ENCODE results near the gene SKIDA1. TPM values are rescaled to one million over a fixed set of nuclear protein-coding genes. Genes with fewer than 3 reads are reported as not detected.
A peak's percentile ranks its signal among the peaks of the same experiment; 100 is the strongest.

The SKIDA1 gene
- total and polyA plus RNA-seq, 2 donors (not counting 1 experiment from before 2014, with no cell fraction given) = 0.28 to 0.50 TPM

GRCh38 chr10:21511095-21511570 lies 14.3 kb downstream of the SKIDA1 start:
- H3K36me3 ChIP-seq (ENCODE audit: control insufficient read depth, insufficient read depth, low read length) = no peaks in the 10 kb centered on the region
- DNase-seq (ENCODE audit: low read depth in 2 of 2) = no peak
- H4K20me1 ChIP-seq (ENCODE audit: control insufficient read depth, extremely low read depth, insufficient read depth, low read length) = no peaks in the 10 kb centered on the region
- H2AFZ ChIP-seq (ENCODE audit: low read length) = no peak overlapping the region
- peak overlapping the region in 1 of 4 experiments; percentile 25 for H3K4me3 ChIP-seq (replicated peaks in 1 of 4; ENCODE audit: control extremely low read depth in 1 of 4, insufficient read depth in 1 of 4, low read depth in 3 of 4, low read length in 4 of 4)
- H3K9me3 ChIP-seq (ENCODE audit: control insufficient read depth, insufficient read depth, low read depth, low read length) = no peaks in the 10 kb centered on the region
- no peaks in the 10 kb centered on the region for H3K79me2 ChIP-seq (ENCODE audit: control insufficient read depth, insufficient read depth, low read length)
- no peak overlapping the region for H3K9ac ChIP-seq (ENCODE audit: insufficient read depth, low read length)
- H3K4me1 ChIP-seq (ENCODE audit: control insufficient read depth, extremely low read depth, insufficient read depth, low read length) = no peaks in the 10 kb centered on the region
- no peak overlapping the region for H3K4me2 ChIP-seq (ENCODE audit: extremely low read depth, insufficient read depth, low read length)
- H3K27ac ChIP-seq (ENCODE audit: insufficient read depth, low read length) = no peak overlapping the region
- no peaks in the 10 kb centered on the region for H3K27me3 ChIP-seq (ENCODE audit: control insufficient read depth, insufficient read depth, low read length)
- TF ChIP-seq EZH2 (IDR thresholded peaks at IDR 0.05; ENCODE audit: low read length, missing control alignments) = no peak
- TF ChIP-seq, protein P1, sequence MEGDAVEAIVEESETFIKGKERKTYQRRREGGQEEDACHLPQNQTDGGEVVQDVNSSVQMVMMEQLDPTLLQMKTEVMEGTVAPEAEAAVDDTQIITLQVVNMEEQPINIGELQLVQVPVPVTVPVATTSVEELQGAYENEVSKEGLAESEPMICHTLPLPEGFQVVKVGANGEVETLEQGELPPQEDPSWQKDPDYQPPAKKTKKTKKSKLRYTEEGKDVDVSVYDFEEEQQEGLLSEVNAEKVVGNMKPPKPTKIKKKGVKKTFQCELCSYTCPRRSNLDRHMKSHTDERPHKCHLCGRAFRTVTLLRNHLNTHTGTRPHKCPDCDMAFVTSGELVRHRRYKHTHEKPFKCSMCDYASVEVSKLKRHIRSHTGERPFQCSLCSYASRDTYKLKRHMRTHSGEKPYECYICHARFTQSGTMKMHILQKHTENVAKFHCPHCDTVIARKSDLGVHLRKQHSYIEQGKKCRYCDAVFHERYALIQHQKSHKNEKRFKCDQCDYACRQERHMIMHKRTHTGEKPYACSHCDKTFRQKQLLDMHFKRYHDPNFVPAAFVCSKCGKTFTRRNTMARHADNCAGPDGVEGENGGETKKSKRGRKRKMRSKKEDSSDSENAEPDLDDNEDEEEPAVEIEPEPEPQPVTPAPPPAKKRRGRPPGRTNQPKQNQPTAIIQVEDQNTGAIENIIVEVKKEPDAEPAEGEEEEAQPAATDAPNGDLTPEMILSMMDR (conservative IDR thresholded peaks at IDR 0.05 in 1 of 2, IDR thresholded peaks at IDR 0.05 in 1 of 2; ENCODE audit: low read depth in 1 of 2, low read length in 2 of 2) = no peak

DNA sequence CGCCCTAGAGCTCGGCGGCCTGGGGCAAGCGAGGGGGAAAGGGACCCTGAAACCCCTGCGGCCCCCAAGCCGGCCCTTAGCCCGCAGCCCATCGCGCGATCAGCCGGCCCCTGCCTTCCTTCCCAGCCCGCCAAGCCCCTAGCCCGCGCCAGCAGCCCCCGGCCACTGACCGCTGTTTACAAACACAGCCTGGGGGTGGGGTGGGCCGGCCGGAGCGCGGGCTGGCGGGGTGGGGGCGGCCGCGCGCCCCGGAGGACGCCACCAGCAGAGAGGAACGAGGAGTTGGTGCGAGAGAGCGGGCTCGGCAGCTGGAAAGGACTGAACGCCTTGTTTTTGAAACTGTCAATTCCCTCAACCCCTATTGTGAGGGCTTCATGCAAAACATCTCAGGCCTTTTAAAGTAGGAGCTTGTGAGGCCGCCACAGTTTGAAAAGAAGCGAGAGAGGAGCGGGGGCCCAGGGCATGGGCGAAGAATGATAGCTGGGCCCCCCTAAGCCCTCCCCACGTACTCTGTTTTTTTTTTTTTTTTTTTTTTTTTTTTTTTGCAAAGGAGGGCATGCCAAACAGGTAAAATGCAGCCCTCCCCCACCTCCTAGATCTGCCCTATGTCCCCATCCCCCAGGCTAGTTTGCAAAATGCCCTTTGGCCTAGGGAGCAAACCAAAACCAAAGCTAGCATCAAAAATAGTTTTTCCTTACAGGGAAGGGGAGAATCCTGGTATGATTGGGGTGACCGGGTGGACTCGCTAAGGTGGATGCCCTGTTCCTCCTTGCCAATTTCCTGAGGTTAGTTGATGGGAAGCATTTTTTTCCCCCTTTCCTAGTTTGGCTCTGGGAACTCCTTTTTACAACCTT lies 15.0 kb downstream of the SKIDA1 start:
- Histone ChIP-seq H3K9me3 (ENCODE audit: control insufficient read depth, insufficient read depth, low read depth, low read length) (no peaks in the 10 kb centered on the region), H3K9ac (ENCODE audit: insufficient read depth, low read length) (peak overlapping the region; percentile 45), H3K79me2 (ENCODE audit: control insufficient read depth, insufficient read depth, low read length) (no peaks in the 10 kb centered on the region), H3K36me3 (ENCODE audit: control insufficient read depth, insufficient read depth, low read length) (no peaks in the 10 kb centered on the region), H3K4me3 (replicated peaks in 1 of 4; ENCODE audit: control extremely low read depth in 1 of 4, insufficient read depth in 1 of 4, low read depth in 3 of 4, low read length in 4 of 4) (peak overlapping the region in 3 of 4 experiments; percentile 22 to 39 (median 25)), H3K4me2 (ENCODE audit: extremely low read depth, insufficient read depth, low read length) (peak overlapping the region; percentile 58), H3K27ac (ENCODE audit: insufficient read depth, low read length) (peak overlapping the region; percentile 53), H3K4me1 (ENCODE audit: control insufficient read depth, extremely low read depth, insufficient read depth, low read length) (no peaks in the 10 kb centered on the region), H2AFZ (ENCODE audit: low read length) (peak overlapping the region; percentile 39), H4K20me1 (ENCODE audit: control insufficient read depth, extremely low read depth, insufficient read depth, low read length) (no peaks in the 10 kb centered on the region), H3K27me3 (ENCODE audit: control insufficient read depth, insufficient read depth, low read length) (no peaks in the 10 kb centered on the region)
- DNase-seq (ENCODE audit: low read depth in 2 of 2) = peak; percentile 35 to 48
- TF ChIP-seq, protein P1 (conservative IDR thresholded peaks at IDR 0.05 in 1 of 2, IDR thresholded peaks at IDR 0.05 in 1 of 2; ENCODE audit: low read depth in 1 of 2, low read length in 2 of 2) = no peak
- no peak for TF ChIP-seq EZH2 (IDR thresholded peaks at IDR 0.05; ENCODE audit: low read length, missing control alignments)

GRCh38 chr10:21509341-21510240 lies 15.9 kb downstream of the SKIDA1 start:
- no peaks in the 10 kb centered on the region for H3K27me3 ChIP-seq (ENCODE audit: control insufficient read depth, insufficient read depth, low read length)
- peak overlapping the region in 2 of 4 experiments; percentile 22 to 39 for H3K4me3 ChIP-seq (replicated peaks in 1 of 4; ENCODE audit: control extremely low read depth in 1 of 4, insufficient read depth in 1 of 4, low read depth in 3 of 4, low read length in 4 of 4)
- peak overlapping the region; percentile 53 for H3K27ac ChIP-seq (ENCODE audit: insufficient read depth, low read length)
- no peaks in the 10 kb centered on the region for H3K79me2 ChIP-seq (ENCODE audit: control insufficient read depth, insufficient read depth, low read length)
- H3K4me1 ChIP-seq (ENCODE audit: control insufficient read depth, extremely low read depth, insufficient read depth, low read length) = no peaks in the 10 kb centered on the region
- TF ChIP-seq EZH2 (IDR thresholded peaks at IDR 0.05; ENCODE audit: low read length, missing control alignments) = no peak
- TF ChIP-seq, protein P1 (conservative IDR thresholded peaks at IDR 0.05 in 1 of 2, IDR thresholded peaks at IDR 0.05 in 1 of 2; ENCODE audit: low read depth in 1 of 2, low read length in 2 of 2) = no peak
- H3K36me3 ChIP-seq (ENCODE audit: control insufficient read depth, insufficient read depth, low read length) = no peaks in the 10 kb centered on the region
- no peaks in the 10 kb centered on the region for H4K20me1 ChIP-seq (ENCODE audit: control insufficient read depth, extremely low read depth, insufficient read depth, low read length)
- DNase-seq (ENCODE audit: low read depth in 2 of 2) = peak in 1 of 2 donors; percentile 14
- H3K9ac ChIP-seq (ENCODE audit: insufficient read depth, low read length) = peak overlapping the region; percentile 45
- peak overlapping the region; percentile 26 for H2AFZ ChIP-seq (ENCODE audit: low read length)
- H3K9me3 ChIP-seq (ENCODE audit: control insufficient read depth, insufficient read depth, low read depth, low read length) = no peaks in the 10 kb centered on the region
- peak overlapping the region; percentile 58 for H3K4me2 ChIP-seq (ENCODE audit: extremely low read depth, insufficient read depth, low read length)
